HG03066 (cell line): Measurements from ENCODE around the gene GPC3.

ENCODE experiments used
- ATAC-seq: cut with Tn5 transposase; IDR thresholded peaks from one replicate; pipeline ENCODE4 v1.9.1; 2021; ENCODE audit warnings: low read depth; ENCODE audit not compliant: unreplicated experiment

Gene GPC3

DNA sequence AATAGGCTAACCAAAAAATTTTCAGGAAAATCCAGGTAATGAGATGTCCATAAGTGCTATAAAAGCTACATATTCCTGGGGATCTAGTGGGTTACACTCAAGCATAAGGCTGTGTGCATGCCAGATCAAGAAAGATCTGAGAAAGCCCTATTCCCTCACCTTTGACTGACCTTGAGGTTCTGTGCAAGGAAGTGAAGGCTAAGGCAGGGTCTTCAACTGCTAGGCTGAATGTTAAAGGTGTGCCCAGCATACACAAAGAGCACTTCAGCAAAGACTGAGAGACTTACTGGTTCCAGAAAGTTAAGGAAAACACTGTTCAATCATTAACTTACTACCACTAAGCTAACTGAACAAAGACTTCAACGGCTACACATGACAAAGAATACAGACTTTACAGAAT lies 269.7 kb downstream of the GPC3 start:
- no peak for ATAC-seq

DNA sequence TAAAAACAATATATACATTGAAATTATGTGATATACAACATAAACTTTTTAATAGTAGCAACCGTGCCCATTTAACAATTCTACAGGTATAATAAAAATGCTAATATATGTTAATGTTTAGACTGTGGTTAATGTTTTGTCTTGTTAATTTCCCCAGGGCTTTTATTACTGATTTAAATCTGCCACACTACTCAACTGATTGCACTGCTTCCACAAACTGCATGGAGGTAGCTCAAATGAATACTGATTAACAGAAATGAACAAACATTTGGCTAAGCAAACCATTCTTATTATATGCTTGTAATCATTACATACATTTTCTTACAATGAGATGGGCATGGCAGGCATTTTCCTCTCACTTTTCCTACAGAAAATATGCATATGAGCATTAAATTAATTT lies 275.9 kb downstream of the GPC3 start:
- ATAC-seq = no peak

GRCh38 chrX:133706890-133707289 lies 278.5 kb downstream of the GPC3 start:
- ATAC-seq = no peak

DNA sequence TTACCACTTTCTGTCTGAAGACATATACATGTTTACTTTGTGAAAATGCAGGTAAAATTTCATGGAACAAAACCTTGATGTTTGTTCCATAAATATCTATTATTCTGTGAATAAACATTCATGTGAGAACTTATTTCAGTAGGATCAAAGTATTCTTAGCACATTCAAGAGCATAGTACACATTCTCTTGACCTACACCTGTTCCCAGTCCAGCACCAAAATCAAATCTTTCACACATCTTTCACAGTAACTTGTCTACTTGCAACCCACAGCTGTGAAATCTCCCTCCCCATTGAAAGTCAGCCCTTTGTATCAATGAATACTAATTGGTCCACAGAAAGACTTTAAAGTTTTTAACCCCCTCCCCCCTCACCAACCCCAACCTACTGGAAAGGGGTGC lies 283.2 kb downstream of the GPC3 start:
- no peak for ATAC-seq

GRCh38 chrX:133699023-133699728 lies 286.2 kb downstream of the GPC3 start:
- no peak for ATAC-seq

DNA sequence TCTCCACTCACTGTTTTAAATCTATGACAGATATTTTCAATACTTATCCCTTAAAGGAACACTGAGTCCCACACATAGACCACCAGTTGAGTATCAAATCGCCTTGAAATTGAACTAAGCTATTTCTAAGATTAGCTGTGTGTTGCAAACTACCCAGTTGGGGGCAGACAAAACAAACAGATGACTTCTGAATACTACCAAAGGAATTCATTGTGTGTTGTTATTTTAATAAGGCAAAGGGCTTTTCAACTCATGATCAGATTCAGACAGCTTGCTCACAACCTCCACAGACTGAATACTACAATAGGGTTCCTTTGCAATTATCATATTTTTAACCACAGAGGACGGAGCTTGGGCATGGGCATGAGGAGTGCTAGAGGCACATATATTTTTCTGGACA lies 287.1 kb downstream of the GPC3 start:
- ATAC-seq = no peak

DNA sequence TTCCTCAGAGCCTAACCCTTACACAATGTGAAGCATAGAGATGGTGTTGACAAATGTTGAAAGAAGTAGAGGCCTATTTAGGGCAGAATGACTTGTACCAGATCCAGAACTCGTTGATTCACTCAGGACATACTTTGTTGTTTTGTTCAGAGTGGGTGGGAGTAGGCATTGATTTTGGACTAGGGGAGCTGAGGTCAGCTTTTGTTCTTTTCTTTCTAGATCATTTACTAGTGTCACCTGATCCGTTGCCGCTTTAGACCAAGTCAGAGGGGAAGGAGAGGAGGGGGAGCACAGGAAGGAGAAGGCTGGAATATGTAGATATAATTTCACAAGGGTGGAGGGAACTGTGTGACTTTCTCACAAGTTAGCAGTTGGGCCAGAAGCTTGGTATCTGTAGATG lies 287.7 kb downstream of the GPC3 start:
- ATAC-seq = no peak

DNA sequence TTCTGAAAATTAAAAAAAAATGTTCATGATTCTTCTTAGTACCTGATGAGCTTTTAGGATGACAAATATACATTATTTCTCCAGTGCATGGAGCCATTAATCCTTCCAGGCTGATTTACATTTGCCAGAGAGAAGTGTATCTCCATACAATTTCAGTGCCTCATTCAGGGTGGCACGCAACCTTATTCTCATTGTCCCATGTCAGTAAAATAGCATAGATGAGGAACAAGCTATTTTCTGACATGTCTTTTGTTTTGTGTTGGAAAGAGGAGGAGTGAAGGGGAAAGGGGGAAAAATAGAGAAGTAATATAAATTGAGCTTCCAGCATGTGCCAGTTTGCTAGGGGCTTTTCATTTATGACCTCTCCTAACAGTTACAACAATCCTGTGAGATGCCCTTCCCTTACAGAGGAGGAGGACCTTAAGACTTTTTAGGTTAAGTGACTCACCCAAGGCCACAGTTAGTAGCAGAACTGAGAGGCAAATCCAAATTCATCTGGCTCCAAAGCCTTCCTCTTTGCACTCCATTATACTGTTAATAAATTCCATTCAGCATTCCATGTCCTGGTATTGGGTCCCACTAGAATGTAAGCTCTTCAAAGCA lies 295.3 kb downstream of the GPC3 start:
- no peak for ATAC-seq

- no peak for ATAC-seq
Observed at GRCh38 chrX:133685822-133686221, 299.6 kb downstream of the GPC3 start.

DNA sequence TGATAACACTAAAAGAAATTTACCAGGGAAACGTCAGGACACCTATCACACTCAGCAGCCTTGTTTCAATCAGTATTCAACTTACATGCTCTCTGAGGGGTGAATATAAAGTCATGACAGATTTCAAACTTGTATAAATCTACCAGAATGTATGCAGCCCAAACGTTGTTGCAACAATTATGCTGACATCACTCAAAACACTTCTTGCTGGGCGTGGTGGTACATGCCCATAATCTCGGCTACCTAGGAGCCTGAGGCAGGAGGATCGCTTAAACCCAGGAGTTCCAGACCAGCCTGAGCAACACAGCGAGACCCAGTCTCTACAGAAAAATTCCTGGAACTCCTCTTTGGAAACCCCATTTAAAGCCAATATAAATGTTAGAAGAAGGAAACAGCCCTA lies 303.5 kb downstream of the GPC3 start:
- ATAC-seq = no peak

- ATAC-seq = no peak
Observed at GRCh38 chrX:133681421-133681820, 304.0 kb downstream of the GPC3 start.

GRCh38 chrX:133677123-133678063 lies 308.0 kb downstream of the GPC3 start:
- no peak for ATAC-seq

- no peak for ATAC-seq
Observed at GRCh38 chrX:133676344-133677122, 308.9 kb downstream of the GPC3 start.

- ATAC-seq = no peak
Observed at GRCh38 chrX:133674726-133675470, 310.5 kb downstream of the GPC3 start.

- ATAC-seq = no peak
Observed at GRCh38 chrX:133670383-133670782, 315.0 kb downstream of the GPC3 start.

- no peak for ATAC-seq
Observed at GRCh38 chrX:133669214-133669613, 316.2 kb downstream of the GPC3 start.

DNA sequence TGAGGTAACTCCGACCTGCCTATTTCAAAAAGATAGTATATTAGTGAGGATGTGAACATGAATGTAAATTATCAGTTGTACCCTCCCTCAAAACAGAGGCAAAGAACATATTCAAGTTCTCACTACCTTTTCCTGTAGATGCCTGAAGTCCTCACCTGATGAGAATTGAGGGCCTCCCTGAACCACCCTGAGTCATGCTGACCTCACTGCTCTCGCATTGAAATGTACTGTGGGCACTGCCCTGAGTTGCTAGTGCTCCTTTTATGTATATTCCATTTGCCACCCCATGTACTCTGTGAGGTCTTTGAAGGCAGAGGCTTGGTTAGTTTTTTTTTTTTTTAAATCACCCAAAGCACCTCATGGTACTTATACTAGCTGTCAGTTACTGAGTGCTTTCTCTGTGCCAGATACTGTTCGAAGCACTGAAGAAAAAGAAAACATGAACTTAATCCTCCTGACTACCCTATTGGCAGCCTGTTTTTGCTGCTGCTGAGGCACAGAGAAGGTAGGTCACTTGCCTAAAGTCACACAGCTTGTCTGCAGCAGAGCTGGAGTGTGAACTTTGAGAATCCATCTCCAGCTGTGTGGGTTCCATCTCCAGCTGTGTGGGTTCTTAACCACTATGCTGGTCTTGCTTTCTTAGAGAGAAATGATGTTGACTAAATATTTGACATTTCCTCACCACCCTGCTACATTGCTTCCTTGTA lies 317.0 kb downstream of the GPC3 start:
- ATAC-seq = no peak

- ATAC-seq = no peak
Observed at GRCh38 chrX:133666256-133666655, 319.1 kb downstream of the GPC3 start.
